Fibroblast of pulmonary artery (primary cell): ENCODE data around the gene PPP4R3C.
A peak's percentile ranks its signal among the peaks of the same experiment; 100 is the strongest.
"Not testable (repeated sequence)": the region's sequence is repeated elsewhere in the genome, so short reads cannot be mapped to it uniquely, and the experiment has no call there.

Source experiments
- DNase-seq: peaks from one replicate; pipeline ENCODE4 v3.0.0-alpha.2; 2010; ENCODE audit warnings: low read depth
- H3K4me3 ChIP-seq: replicated peaks from 2 replicates; pipeline ENCODE4 v1.5.1; 2011; ENCODE audit warnings: low read depth, mild to moderate bottlenecking, control low read depth, low read length, moderate library complexity
- TF ChIP-seq, protein P1 (sequence below): IDR thresholded peaks from 2 replicates; pipeline ENCODE4 v1.5.1; 2011; ENCODE audit warnings: mild to moderate bottlenecking, control low read depth, low read length, inconsistent platforms; ENCODE audit errors: missing control alignments

PPP4R3C gene

DNA sequence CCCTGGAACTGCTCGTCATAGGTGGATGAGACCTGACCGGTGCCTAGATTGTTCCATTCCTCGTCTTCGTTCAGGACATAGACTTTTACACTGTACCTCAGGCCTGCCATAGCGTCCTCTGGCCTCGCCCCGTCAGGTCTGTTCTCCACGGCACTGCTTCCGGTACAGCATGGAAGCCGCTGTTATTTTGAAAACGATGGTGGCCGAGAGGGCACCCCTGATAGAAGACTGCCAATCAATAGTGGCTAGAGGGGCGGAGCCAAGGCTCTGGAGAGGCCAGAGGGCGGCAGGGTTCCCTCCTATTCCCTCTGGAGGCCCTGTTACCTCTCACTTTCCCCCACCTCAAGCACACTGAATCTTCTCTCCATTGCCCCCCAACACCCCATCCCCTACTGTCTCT is at the start of gene PPP4R3C:
Gene PPP4R3C (minus strand): TSS at position 155 of the 400 bp plus-strand sequence. CDS start 45 bp downstream, at position 110.
- no peak within 1 kb of the TSS for H3K4me3 ChIP-seq
- DNase-seq = no peak
- TF ChIP-seq, protein P1, sequence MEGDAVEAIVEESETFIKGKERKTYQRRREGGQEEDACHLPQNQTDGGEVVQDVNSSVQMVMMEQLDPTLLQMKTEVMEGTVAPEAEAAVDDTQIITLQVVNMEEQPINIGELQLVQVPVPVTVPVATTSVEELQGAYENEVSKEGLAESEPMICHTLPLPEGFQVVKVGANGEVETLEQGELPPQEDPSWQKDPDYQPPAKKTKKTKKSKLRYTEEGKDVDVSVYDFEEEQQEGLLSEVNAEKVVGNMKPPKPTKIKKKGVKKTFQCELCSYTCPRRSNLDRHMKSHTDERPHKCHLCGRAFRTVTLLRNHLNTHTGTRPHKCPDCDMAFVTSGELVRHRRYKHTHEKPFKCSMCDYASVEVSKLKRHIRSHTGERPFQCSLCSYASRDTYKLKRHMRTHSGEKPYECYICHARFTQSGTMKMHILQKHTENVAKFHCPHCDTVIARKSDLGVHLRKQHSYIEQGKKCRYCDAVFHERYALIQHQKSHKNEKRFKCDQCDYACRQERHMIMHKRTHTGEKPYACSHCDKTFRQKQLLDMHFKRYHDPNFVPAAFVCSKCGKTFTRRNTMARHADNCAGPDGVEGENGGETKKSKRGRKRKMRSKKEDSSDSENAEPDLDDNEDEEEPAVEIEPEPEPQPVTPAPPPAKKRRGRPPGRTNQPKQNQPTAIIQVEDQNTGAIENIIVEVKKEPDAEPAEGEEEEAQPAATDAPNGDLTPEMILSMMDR = no peak

DNA sequence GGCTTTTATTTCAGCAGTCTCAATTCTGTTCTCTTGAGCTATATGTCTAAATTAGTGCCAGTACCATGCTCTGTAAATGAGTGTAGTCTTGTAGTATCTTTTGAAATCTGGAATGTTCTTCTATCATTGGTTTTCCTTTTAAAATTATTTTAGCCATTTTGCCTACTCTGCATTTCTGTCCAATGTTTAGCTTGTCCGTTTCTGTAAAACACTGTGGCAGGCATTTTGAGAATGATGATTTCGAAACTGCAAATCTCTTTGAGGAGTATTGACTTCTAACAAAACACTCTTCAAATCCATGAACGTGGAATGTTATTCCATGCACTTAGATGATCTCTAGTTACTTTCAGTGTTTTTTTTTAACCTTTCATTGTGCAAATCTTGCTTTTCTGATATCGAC is 28.3 kb upstream of the PPP4R3C start:
- H3K4me3 ChIP-seq = no peak overlapping the region
- DNase-seq = no peak
- TF ChIP-seq, protein P1 = no peak

DNA sequence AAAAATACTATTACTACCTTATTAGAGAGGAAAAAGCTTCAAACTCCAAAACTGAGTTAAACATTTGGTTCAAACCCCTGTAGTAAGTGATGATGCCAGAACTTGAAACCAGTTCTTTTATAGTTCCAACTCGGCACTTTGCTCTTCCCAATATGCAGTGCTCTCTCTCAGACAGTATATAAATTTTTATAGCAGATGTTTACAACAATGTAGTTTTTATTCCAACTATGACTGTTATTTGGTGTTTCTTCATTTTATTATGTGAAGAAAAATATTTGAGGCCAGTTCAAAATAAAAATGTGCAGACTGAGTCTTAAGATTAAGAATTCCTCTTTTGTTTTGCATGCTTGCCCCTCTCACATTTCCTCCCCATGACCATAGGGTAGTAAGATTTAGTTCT is 2.9 kb upstream of the PPP4R3C start:
- DNase-seq = no peak
- TF ChIP-seq, protein P1 = no peak
- H3K4me3 ChIP-seq = no peak overlapping the region

DNA sequence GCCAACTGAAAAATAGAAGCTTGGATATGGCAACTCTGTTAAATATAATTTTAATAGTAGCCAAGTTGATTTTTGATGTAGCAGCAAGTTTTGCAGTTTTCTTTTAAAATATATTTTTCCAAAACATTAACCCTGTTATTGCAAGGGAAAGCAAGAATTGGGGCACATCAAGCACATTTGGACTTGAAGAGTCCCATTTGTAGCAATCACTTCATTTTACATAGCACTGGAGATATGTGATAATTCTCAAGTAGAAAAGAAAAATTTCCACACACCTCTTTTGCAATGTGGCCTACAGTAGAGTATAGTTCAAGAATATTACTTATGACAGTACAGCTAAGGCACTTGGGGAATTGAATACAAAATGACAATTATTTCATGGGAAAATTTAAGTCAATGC is 1.9 kb upstream of the PPP4R3C start:
- TF ChIP-seq, protein P1 = no peak
- H3K4me3 ChIP-seq = no peak overlapping the region
- no peak for DNase-seq

GRCh38 chrX:27459129-27459528 is 4.0 kb downstream of the PPP4R3C start:
- not testable (repeated sequence) for DNase-seq, H3K4me3 ChIP-seq

DNA sequence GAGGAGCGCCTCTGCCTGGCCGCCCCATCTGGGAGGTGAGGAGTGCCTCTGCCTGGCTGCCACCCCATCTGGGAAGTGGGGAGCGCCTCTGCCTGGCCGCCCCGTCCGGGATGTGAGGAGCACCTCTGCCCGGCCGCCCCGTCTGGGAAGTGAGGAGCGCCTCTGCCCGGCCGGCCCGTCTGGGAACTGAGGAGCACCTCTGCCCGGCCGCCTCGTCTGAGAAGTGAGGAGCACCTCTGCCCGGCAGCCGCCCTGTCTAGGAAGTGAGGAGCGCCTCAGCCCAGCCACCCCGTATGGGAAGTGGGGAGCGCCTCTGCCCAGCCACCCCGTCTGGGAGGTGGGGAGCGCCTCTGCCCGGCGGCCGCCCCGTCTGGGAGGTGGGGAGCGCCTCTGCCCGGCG is 4.6 kb downstream of the PPP4R3C start:
- H3K4me3 ChIP-seq, DNase-seq: not testable (repeated sequence)

- TF ChIP-seq, protein P1 = no peak
- H3K4me3 ChIP-seq = no peak overlapping the region
- DNase-seq = no peak
Observed at GRCh38 chrX:27451324-27451723, 11.8 kb downstream of the PPP4R3C start.

DNA sequence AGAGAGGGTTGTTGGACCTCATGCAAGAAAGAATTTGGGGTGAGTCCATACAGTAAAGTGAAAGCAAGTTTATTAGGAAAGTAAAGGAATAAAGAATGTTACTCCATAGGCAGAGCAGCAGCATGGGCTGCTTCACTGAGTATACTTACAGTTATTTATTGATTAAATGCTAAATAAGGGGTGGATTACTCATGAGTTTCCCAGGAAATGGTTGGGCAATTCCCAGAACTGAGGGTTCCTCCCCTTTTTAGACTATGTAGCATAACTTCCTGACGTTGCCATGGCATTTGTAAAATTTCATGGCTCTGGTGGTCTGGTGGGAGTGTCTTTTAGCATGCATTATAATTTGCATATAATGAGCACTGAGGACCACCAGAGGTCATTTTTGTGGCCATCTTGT is 16.7 kb downstream of the PPP4R3C start:
- TF ChIP-seq, protein P1 = no peak
- peak; percentile 0 for DNase-seq
- H3K4me3 ChIP-seq = no peak overlapping the region
